K562 (cell line): ENCODE results near the gene ARHGAP4. TPM values are rescaled to one million over a fixed set of nuclear protein-coding genes. Genes with fewer than 3 reads are reported as not detected.

Source experiments
- CCNT2 ChIP-seq: IDR thresholded peaks from 2 replicates; pipeline ENCODE4 v1.6.1; 2011; ENCODE audit warnings: borderline replicate concordance, low read depth, mild to moderate bottlenecking, moderate library complexity, mixed read lengths, low read length; ENCODE audit not compliant: insufficient read length; ENCODE audit errors: extremely low read depth
- CHD2 ChIP-seq: IDR thresholded peaks from 2 replicates; pipeline ENCODE4 v1.6.1; 2011; ENCODE audit warnings: low read depth, low read length
- DMBX1 ChIP-seq: fragments of 250-450 bp; sonication (Bioruptor Pico); IDR thresholded peaks from 2 replicates; pipeline ENCODE4 v1.8.0; 2022; ENCODE audit warnings: inconsistent platforms, mild to moderate bottlenecking, moderate library complexity, borderline replicate concordance
- ETS1 ChIP-seq: conservative IDR thresholded peaks from 2 replicates; pipeline ENCODE4 v1.6.1; 2011; ENCODE audit warnings: low read depth, mild to moderate bottlenecking, low read length; ENCODE audit not compliant: control insufficient read depth
- HES1 ChIP-seq: fragments of 450-650 bp; IDR thresholded peaks from 2 replicates; pipeline ENCODE4 v1.6.1; 2016; ENCODE audit warnings: low read depth, mild to moderate bottlenecking, moderate library complexity
- MYBL2 ChIP-seq, 2 experiments: fragments of 450-650 bp in 1 of 2; sonication (generic) in 1 of 2; formaldehyde crosslinking in 1 of 2; IDR thresholded peaks; 2 replicates each; pipeline versions ENCODE4 v1.6.1 to v1.8.1; 2017 to 2022; ENCODE audit warnings: borderline replicate concordance in 1 of 2, inconsistent platforms in 1 of 2, low read depth in 1 of 2, mild to moderate bottlenecking in 1 of 2, missing genetic modification reagents in 1 of 2, moderate library complexity in 1 of 2
- PHF21A ChIP-seq: fragments of 450-650 bp; IDR thresholded peaks from 2 replicates; pipeline ENCODE4 v1.6.1; 2017; ENCODE audit warnings: low read depth, borderline replicate concordance
- POLR2AphosphoS5 ChIP-seq: IDR thresholded peaks from 2 replicates; pipeline ENCODE4 v1.6.1; 2011; ENCODE audit warnings: mild to moderate bottlenecking, low read depth, low read length, moderate library complexity; ENCODE audit not compliant: control insufficient read depth, insufficient read depth
- PTBP1 ChIP-seq: fragments of 200-400 bp; formaldehyde crosslinking; IDR thresholded peaks from 2 replicates; pipeline ENCODE4 v1.6.1; 2017; ENCODE audit warnings: low read depth, low read length
- RBFOX2 ChIP-seq: fragments of 200-400 bp; formaldehyde crosslinking; IDR thresholded peaks from 2 replicates; pipeline ENCODE4 v1.6.1; 2017; ENCODE audit warnings: low read depth, mild to moderate bottlenecking, low read length, moderate library complexity
- RBM14 ChIP-seq: fragments of 200-400 bp; formaldehyde crosslinking; IDR thresholded peaks from 2 replicates; pipeline ENCODE4 v1.6.1; 2018; ENCODE audit warnings: low read depth, mild to moderate bottlenecking, low read length, moderate library complexity, borderline replicate concordance; ENCODE audit not compliant: insufficient read depth
- SAP30 ChIP-seq: fragments of 200-600 bp; sonication (generic); IDR thresholded peaks from 2 replicates; pipeline ENCODE4 v1.6.1; 2012; ENCODE audit warnings: borderline replicate concordance, low read depth, mild to moderate bottlenecking, moderate library complexity, low read length, control low read depth, inconsistent platforms; ENCODE audit not compliant: insufficient read depth, poor library complexity, severe bottlenecking
- SIN3B ChIP-seq: fragments of 450-650 bp; IDR thresholded peaks from 2 replicates; pipeline ENCODE4 v1.6.1; 2017; ENCODE audit warnings: low read depth, mild to moderate bottlenecking, moderate library complexity
- SIX5 ChIP-seq, 2 experiments: IDR thresholded peaks; 2 replicates each; pipeline ENCODE4 v1.6.1; 2011; ENCODE audit warnings: low read length in 2 of 2, borderline replicate concordance in 1 of 2, low read depth in 1 of 2, mild to moderate bottlenecking in 1 of 2, moderate library complexity in 1 of 2; ENCODE audit not compliant: insufficient read depth in 1 of 2
- SMAD4 ChIP-seq: fragments of 250-450 bp; sonication (Bioruptor Pico); conservative IDR thresholded peaks from 2 replicates; pipeline ENCODE4 v1.8.0; 2021; ENCODE audit warnings: inconsistent platforms, mild to moderate bottlenecking, moderate library complexity
- TARDBP ChIP-seq: fragments of 450-650 bp; IDR thresholded peaks from 2 replicates; pipeline ENCODE4 v1.6.1; 2016
- U2AF2 ChIP-seq: fragments of 200-400 bp; formaldehyde crosslinking; optimal IDR thresholded peaks from 2 replicates; pipeline ENCODE3; 2017; ENCODE audit warnings: low read depth, mild to moderate bottlenecking, low read length
- XRCC3 ChIP-seq: fragments of 450-650 bp; IDR thresholded peaks from 2 replicates; pipeline ENCODE4 v1.6.1; 2017; ENCODE audit warnings: mild to moderate bottlenecking, moderate library complexity
- YBX1 ChIP-seq: fragments of 450-650 bp; IDR thresholded peaks from 2 replicates; pipeline ENCODE4 v1.7.1; 2016; ENCODE audit warnings: mild to moderate bottlenecking
- ZFP36 ChIP-seq: fragments of 150-350 bp; IDR thresholded peaks from 2 replicates; pipeline ENCODE4 v1.6.1; 2018; ENCODE audit warnings: low read length, low read depth; ENCODE audit not compliant: partially characterized antibody
- ZNF239 ChIP-seq: fragments of 250-450 bp; sonication (Bioruptor Pico); IDR thresholded peaks from 2 replicates; pipeline ENCODE4 v1.4.0; 2020; ENCODE audit warnings: mild to moderate bottlenecking
- ZNF408 ChIP-seq: fragments of 250-450 bp; sonication (Bioruptor Pico); IDR thresholded peaks from 2 replicates; pipeline ENCODE4 v1.4.0; 2020; ENCODE audit warnings: low read depth, mild to moderate bottlenecking, moderate library complexity
- ZNF644 ChIP-seq: fragments of 200-800 bp; sonication (Bioruptor generic); IDR thresholded peaks from 2 replicates; pipeline ENCODE4 v1.6.1; 2016; ENCODE audit warnings: low read depth, missing genetic modification characterization, missing compliant biosample characterization
- ZNF766 ChIP-seq: fragments of 200-800 bp; sonication (Bioruptor generic); conservative IDR thresholded peaks from 2 replicates; pipeline ENCODE4 v1.6.1; 2016; ENCODE audit warnings: missing genetic modification characterization, missing compliant biosample characterization
- polyA plus RNA-seq, 8 experiments: library from polyadenylated mRNA; depleted of rRNA in 4 of 8; stranded (reverse) in 5 of 8; unstranded in 3 of 8; fragments of >200 nt; fragmentation: Nextera tagmentation in 2 of 8; fragmentation: Illumina TruSeq in 1 of 8; extraction: Ambion mirVana in 2 of 8; extraction: Trizol in 1 of 8; gene quantifications; 2 replicates each; pipeline versions ENCODE4 v1.2.1 to v1.2.3, GENCODE V29; 2011 to 2014; ENCODE audit warnings: inconsistent platforms in 1 of 8, missing spikeins in 1 of 8
- total RNA-seq, 7 experiments: library from RNA; depleted of rRNA in 6 of 7; stranded (reverse); fragments of >200 nt in 6 of 7; fragmentation: Illumina TruSeq in 2 of 7; extraction: Trizol in 2 of 7; gene quantifications; 2 replicates each; pipeline versions ENCODE4 v1.2.1 to v1.2.3, GENCODE V29; 2011 to 2021; ENCODE audit warnings: low replicate concordance in 1 of 7

ARHGAP4 gene
- total and polyA plus RNA-seq, 9 of the 15 experiments (the other 6 are each of a cell fraction or from before 2014, with no cell fraction given), result 0.30 to 81.8 (median 13.5) TPM

- TF ChIP-seq HES1 (no peak), POLR2AphosphoS5 (0 out of 2 replicates have a peak, but pooled peaks have one; percentile 29), CHD2 (no peak), DMBX1 (no peak), RBFOX2 (peak; percentile 66), TARDBP (no peak), RBM14 (no peak), CCNT2 (peak; percentile 55), ZNF408 (CRISPR knock-in tag) (no peak), YBX1 (no peak), PTBP1 (no peak), PHF21A (no peak), MYBL2 (IDR thresholded peaks at IDR 0.05; ENCODE audit: low read depth) (no peak), MYBL2 (CRISPR knock-in tag; IDR thresholded peaks at IDR 0.05; ENCODE audit: borderline replicate concordance) (no peak), ZNF239 (CRISPR knock-in tag) (no peak), SIX5 (IDR thresholded peaks at IDR 0.05; ENCODE audit: borderline replicate concordance in 1 of 2, insufficient read depth in 1 of 2, low read depth in 1 of 2, low read length in 2 of 2) (no peak), SMAD4 (CRISPR knock-in tag) (no peak), ZNF766 (CRISPR knock-in tag) (no peak), XRCC3 (no peak), ZFP36 (no peak), U2AF2 (no peak), ZNF644 (no peak), SIN3B (peak; percentile 79; the same call in 1 of the 2 replicates), ETS1 (no peak), SAP30 (peak; percentile 18)
These were observed 8.8 kb upstream of the ARHGAP4 start, which contains the start of gene NAA10 (continued) for GRCh38 chrX:153934762-153935325.
